ENCODE results near the gene DSG4.

DNA sequence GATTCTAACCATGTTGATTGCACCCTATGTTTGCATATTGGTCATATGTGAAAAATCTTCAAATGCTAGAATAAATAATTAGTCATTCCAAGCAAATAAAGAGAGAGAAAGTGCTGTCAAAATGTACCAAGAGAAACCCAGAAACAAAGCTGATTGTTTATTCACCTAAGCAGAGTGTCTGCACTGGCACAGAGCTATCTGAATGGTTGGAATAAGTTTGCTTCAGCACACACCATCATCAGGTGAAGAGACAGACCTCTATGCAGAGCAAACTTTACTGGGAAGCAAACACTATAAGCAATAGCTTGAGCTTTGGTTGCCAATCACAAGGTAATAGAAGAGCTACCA lies 25.4 kb downstream of the DSG4 start:
- TF ChIP-seq, protein P1, sequence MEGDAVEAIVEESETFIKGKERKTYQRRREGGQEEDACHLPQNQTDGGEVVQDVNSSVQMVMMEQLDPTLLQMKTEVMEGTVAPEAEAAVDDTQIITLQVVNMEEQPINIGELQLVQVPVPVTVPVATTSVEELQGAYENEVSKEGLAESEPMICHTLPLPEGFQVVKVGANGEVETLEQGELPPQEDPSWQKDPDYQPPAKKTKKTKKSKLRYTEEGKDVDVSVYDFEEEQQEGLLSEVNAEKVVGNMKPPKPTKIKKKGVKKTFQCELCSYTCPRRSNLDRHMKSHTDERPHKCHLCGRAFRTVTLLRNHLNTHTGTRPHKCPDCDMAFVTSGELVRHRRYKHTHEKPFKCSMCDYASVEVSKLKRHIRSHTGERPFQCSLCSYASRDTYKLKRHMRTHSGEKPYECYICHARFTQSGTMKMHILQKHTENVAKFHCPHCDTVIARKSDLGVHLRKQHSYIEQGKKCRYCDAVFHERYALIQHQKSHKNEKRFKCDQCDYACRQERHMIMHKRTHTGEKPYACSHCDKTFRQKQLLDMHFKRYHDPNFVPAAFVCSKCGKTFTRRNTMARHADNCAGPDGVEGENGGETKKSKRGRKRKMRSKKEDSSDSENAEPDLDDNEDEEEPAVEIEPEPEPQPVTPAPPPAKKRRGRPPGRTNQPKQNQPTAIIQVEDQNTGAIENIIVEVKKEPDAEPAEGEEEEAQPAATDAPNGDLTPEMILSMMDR (IDR thresholded peaks at IDR 0.05; ENCODE audit: borderline replicate concordance, extremely low read depth, low read length, poor library complexity, severe bottlenecking) = no peak
- no peak for TF ChIP-seq EZH2 (IDR thresholded peaks at IDR 0.05; ENCODE audit: borderline replicate concordance, low read depth, low read length, severe bottlenecking)
